GM12892 (cell line): ENCODE results near the gene PGLYRP3.
"Not testable (repeated sequence)": the region's sequence is repeated elsewhere in the genome, so short reads cannot be mapped to it uniquely, and the experiment has no call there.

Experiments
- POLR2A ChIP-seq: IDR thresholded peaks from 2 replicates; pipeline ENCODE4 v1.6.1; 2011; ENCODE audit warnings: low read depth, low read length, control low read depth
- POLR2AphosphoS5 ChIP-seq: IDR thresholded peaks from 2 replicates; pipeline ENCODE4 v1.6.1; 2011; ENCODE audit warnings: low read depth, low read length, control low read depth
- TAF1 ChIP-seq: IDR thresholded peaks from 2 replicates; pipeline ENCODE4 v1.6.1; 2011; ENCODE audit warnings: low read depth, mild to moderate bottlenecking, control low read depth, low read length, borderline replicate concordance

- not testable (repeated sequence) for TF ChIP-seq POLR2AphosphoS5, POLR2A, TAF1
Measured at GRCh38 chr1:153347049-153347448, 34.3 kb upstream of the PGLYRP3 start.
